ENCODE results near the gene STIM1.
"Not testable (repeated sequence)": the region's sequence is repeated elsewhere in the genome, so short reads cannot be mapped to it uniquely, and the experiment has no call there.

STIM1 gene

DNA sequence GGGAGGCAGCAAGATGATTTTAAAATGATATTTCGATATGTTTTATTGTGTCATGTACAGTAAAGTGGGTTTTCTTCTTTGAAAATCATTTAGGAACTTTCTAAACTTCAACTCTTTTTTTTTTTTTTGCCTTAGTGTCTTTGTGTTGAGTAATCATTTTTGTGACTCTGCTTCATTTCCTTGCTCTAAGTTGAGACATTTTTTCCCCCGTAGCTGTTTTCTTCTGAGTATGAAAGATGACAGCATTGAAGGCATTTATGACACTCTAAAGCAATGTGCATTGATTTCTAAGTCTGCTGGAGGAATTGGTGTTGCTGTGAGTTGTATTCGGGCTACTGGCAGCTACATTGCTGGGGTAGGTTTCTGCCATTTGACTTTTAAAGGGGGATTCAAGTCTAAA lies 262.6 kb downstream of the STIM1 start:
- intact Hi-C loops (cut with DNase I; ENCODE audit: low total_unique reads) = no loop called here
- no peak for TF ChIP-seq CTCF (IDR thresholded peaks at IDR 0.05)
- H3K27ac ChIP-seq = no peak overlapping the region
- no peaks in the 10 kb centered on the region for H3K4me1 ChIP-seq
- DNase-seq = no peak
- no peak overlapping the region for H3K4me3 ChIP-seq
- H3K9me3 ChIP-seq = no peaks in the 10 kb centered on the region
- H3K36me3 ChIP-seq = peaks cover 48 to 78% (median 57%) of the 10 kb centered on the region in 3 donors
- no peaks in the 10 kb centered on the region for H3K27me3 ChIP-seq

DNA sequence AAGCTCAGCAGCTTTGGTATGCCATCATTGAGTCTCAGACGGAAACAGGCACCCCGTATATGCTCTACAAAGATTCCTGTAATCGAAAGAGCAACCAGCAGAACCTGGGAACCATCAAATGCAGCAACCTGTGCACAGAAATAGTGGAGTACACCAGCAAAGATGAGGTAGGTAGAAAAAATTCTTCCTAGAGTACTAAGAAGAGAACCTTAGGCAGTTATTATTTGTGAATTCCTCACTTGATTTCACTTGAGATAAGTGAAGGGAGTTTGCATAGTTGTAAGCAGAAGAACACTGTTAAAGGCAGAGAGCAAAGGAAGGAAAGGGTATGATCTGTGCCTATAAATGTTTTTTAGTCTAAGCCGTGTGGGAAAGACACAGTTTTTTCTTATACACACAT lies 267.8 kb downstream of the STIM1 start:
- no peaks in the 10 kb centered on the region for H3K9me3 ChIP-seq
- H3K4me1 ChIP-seq = no peaks in the 10 kb centered on the region
- intact Hi-C loops (cut with DNase I; ENCODE audit: low total_unique reads) = no loop called here
- DNase-seq = no peak
- no peak overlapping the region for H3K4me3 ChIP-seq
- H3K36me3 ChIP-seq = peaks cover 81 to 90% (median 90%) of the 10 kb centered on the region in 3 donors
- no peak overlapping the region for H3K27ac ChIP-seq
- no peak for TF ChIP-seq CTCF (IDR thresholded peaks at IDR 0.05)
- no peaks in the 10 kb centered on the region for H3K27me3 ChIP-seq

GRCh38 chr11:4125141-4125540 lies 269.7 kb downstream of the STIM1 start:
- H3K9me3 ChIP-seq = no peaks in the 10 kb centered on the region
- no peak for TF ChIP-seq CTCF (IDR thresholded peaks at IDR 0.05)
- no peak overlapping the region for H3K4me3 ChIP-seq
- H3K36me3 ChIP-seq = peaks cover 78 to 87% (median 85%) of the 10 kb centered on the region in 3 donors
- no peaks in the 10 kb centered on the region for H3K4me1 ChIP-seq
- H3K27me3 ChIP-seq = no peaks in the 10 kb centered on the region
- no peak overlapping the region for H3K27ac ChIP-seq
- DNase-seq = no peak
- intact Hi-C loops (cut with DNase I; ENCODE audit: low total_unique reads) = no loop called here

DNA sequence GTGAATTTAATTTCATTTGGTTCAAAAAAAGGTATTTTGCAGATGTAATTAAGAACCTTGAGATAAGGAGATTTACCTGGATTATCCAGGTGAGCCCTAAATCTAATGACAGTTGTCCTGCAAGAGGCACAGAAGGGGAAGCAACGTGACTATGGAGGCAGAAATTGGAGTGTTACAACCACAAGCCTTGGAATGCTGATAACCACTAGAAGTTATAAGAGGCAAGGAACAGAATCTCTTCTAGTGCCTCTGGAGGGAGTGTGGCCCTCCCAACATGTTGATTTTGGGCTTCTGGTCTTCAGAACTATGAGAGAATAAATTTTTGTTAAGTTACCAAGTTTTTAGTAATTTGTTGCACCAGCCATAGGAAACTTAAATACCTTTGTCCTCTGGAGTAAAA lies 271.9 kb downstream of the STIM1 start:
- Histone ChIP-seq H3K36me3 (peaks cover 78 to 85% (median 80%) of the 10 kb centered on the region in 3 donors), H3K4me3 (no peak overlapping the region), H3K4me1 (no peaks in the 10 kb centered on the region), H3K9me3 (no peaks in the 10 kb centered on the region), H3K27ac (no peak overlapping the region), H3K27me3 (no peaks in the 10 kb centered on the region)
- DNase-seq = no peak
- TF ChIP-seq CTCF (IDR thresholded peaks at IDR 0.05) = no peak
- intact Hi-C loops (cut with DNase I; ENCODE audit: low total_unique reads) = no loop called here

DNA sequence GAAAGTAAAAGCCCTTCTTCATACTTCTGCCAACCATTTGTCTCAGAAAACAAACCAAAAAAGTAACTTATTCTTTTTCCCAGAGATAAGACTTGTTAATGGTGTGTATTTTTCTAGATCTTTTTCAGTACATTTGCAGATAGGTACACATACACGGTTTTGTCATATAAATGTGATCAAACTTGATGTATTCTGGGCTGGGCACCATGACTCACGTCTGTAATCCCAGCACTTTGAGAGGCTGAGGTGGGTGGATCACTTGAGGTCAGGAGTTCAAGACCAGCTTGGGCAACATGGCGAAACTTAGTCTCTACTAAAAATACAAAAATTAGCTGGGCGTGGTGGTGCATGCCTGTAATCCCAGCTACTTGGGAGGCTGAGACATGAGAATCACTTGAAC lies 274.8 kb downstream of the STIM1 start:
- peaks cover 77 to 81% (median 77%) of the 10 kb centered on the region in 3 donors for H3K36me3 ChIP-seq
- H3K9me3 ChIP-seq; H3K27ac ChIP-seq; intact Hi-C loops (cut with DNase I; ENCODE audit: low total_unique reads); H3K4me3 ChIP-seq; H3K4me1 ChIP-seq; DNase-seq; H3K27me3 ChIP-seq: not testable (repeated sequence)

DNA sequence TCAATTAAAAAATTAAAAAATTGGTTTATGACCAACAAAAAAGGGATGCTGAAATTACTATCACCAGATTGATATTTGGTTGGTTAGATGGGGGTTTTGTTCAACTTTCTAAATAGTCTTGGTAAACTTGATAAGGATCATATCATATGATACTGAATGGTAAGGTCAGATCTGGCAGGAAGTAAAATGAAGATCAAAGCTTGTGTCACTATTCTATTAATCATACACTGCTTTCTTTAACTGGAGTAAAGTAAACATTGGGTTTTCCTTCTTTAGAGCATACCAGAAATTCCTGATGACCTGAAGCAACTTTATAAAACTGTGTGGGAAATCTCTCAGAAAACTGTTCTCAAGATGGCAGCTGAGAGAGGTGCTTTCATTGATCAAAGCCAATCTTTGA lies 279.3 kb downstream of the STIM1 start:
- H3K4me3 ChIP-seq = no peak overlapping the region
- no peaks in the 10 kb centered on the region for H3K27me3 ChIP-seq
- TF ChIP-seq CTCF (IDR thresholded peaks at IDR 0.05) = no peak
- peaks cover 69 to 78% (median 77%) of the 10 kb centered on the region in 3 donors for H3K36me3 ChIP-seq
- no peak for DNase-seq
- H3K27ac ChIP-seq = no peak overlapping the region
- H3K9me3 ChIP-seq = peaks cover 0 to 5% (median 0%) of the 10 kb centered on the region in 3 donors
- no peaks in the 10 kb centered on the region for H3K4me1 ChIP-seq
- intact Hi-C loops (cut with DNase I; ENCODE audit: low total_unique reads) = no loop called here
